Measurements from ENCODE around the gene KSR1.
A peak's percentile ranks its signal among the peaks of the same experiment; 100 is the strongest.

The KSR1 gene

GRCh38 chr17:27526604-27527002 lies 70.4 kb downstream of the KSR1 start:
- H3K27ac ChIP-seq: no peak overlapping the region
- DNase-seq (ENCODE audit: low read depth, low spot score): no peak

DNA sequence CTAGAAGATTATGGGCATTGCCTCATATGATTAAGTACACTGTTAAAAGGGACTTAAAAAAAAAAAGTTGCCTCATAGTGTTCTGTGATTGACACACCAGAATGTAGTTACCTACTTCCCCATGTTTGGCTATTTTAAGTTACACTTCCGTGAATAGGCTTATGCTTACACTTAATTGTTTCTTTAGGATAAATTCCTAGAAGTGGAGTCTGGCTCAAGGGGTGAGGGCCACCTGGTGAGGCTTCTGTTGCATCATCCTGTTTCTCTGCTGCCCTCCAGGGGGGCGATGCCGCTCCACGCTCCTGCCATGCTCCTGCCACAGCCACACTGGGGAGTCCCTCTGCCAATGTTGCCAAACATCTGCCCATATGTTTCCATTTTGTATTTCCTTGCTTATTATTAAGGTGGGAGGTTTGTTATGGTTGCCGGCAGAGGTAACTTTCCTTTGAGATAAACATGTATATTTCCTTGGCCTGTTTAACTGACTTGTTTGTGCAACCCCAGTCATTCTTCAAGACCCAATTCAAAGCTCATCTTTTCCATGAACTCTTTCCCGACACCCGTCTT lies 73.1 kb downstream of the KSR1 start:
- no peak for DNase-seq (ENCODE audit: low read depth, low spot score)
- no peak overlapping the region for H3K27ac ChIP-seq

DNA sequence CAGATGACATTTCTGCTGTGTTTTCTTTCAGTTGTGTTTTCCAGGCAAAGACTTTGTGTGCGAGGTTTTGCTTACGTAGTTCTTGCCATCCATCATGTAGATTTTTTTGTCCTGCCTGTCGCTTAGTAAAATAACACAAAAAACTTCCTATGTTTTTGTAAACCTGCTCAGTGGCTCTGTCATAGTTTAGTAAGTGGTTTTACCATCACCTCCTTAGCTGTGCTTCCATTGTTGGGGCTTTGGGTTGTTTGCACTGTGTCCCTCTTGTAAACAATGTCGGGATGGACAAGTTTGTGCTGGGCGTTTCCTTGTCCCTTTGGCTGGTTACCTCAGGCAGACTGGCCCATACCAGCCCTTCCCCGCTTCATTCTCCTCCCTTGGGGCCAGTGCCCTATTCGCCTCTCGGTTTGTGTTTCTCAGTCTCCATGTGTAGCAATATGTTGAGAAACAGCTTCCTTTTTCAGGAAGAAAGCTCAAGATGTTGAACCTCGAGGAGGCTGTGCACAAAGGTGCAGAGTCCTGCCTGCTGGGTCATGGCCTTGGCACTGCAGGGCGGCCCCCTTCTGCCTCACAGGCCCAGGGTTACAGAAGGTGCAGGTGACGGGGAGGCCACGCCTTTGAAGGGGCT lies 74.6 kb downstream of the KSR1 start:
- H3K27ac ChIP-seq: no peak overlapping the region
- DNase-seq (ENCODE audit: low read depth, low spot score): peak; percentile 34

DNA sequence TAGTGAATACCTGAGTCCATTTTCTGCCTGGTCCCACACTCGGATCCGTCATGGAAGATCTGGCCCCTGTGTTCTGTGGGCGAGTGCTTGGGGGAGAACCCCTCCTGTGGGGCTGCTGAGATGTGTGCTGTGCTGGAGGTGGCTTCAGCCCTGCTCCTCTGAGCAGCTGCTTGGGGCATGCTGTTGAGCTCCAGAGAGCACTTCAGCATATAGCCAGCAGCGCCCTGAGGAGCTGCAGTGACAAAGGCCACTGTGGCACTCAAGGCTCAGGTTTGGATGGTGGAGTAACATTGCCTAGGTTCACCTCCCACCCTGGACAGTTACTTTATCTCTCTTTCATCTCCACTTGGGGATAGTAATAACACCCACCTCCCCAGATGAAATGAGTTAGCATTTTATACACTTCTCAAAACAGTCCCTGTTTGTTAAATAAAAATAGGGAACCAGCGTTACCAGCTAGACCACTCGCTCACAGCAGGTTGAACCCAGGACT lies 75.3 kb downstream of the KSR1 start:
- no peak overlapping the region for H3K27ac ChIP-seq
- no peak for DNase-seq (ENCODE audit: low read depth, low spot score)

GRCh38 chr17:27532269-27533263 lies 76.3 kb downstream of the KSR1 start:
- DNase-seq (ENCODE audit: low read depth, low spot score): no peak
- no peak overlapping the region for H3K27ac ChIP-seq

- no peak for DNase-seq (ENCODE audit: low read depth, low spot score)
- no peak overlapping the region for H3K27ac ChIP-seq
Observed at GRCh38 chr17:27533874-27534815, 77.9 kb downstream of the KSR1 start.

- no peak for DNase-seq (ENCODE audit: low read depth, low spot score)
- no peak overlapping the region for H3K27ac ChIP-seq
Observed at GRCh38 chr17:27535178-27535928, 79.1 kb downstream of the KSR1 start.

GRCh38 chr17:27535975-27536374 lies 79.7 kb downstream of the KSR1 start:
- no peak overlapping the region for H3K27ac ChIP-seq
- no peak for DNase-seq (ENCODE audit: low read depth, low spot score)

DNA sequence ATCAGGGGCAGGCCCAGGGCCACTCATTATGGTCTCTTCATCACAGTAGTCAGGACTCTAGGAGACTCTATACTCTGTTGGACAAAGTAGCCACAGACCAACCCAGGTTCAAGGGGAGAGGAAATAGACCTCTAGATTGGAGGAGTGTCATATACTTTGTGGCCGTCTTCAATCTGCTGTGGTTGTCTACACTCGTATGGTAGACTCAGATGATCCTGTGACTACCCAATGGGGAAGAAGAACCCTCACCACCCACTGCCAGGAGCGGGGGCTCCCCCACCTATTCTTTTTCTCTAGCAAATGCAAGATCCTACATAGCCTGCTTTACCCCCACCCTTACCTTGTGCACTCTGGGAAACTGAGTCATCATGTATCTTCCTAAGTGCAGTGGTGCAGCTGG lies 80.5 kb downstream of the KSR1 start:
- H3K27ac ChIP-seq: no peak overlapping the region
- no peak for DNase-seq (ENCODE audit: low read depth, low spot score)

- DNase-seq (ENCODE audit: low read depth, low spot score): no peak
- no peak overlapping the region for H3K27ac ChIP-seq
Observed at GRCh38 chr17:27538156-27538955, 82.1 kb downstream of the KSR1 start.

DNA sequence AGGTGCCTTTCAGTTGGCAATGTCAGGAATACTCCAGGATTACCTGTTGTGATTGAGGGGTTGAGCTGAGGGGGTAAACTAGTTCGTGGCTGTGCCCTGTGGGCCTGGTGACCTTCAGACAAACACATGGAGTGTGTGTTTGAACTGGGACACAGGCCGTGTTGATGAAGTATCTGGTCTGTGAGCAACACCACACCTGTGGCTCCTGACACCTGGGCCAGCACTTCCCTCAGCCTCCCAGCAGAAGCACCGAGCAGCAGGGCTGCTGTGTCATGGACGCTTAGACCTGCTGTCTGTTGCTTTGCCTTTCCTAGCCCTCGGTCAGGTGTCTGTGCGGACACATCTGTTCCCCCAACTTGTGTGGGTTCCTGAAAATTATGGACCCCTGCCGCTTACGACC lies 82.9 kb downstream of the KSR1 start:
- no peak for DNase-seq (ENCODE audit: low read depth, low spot score)
- H3K27ac ChIP-seq: no peak overlapping the region

DNA sequence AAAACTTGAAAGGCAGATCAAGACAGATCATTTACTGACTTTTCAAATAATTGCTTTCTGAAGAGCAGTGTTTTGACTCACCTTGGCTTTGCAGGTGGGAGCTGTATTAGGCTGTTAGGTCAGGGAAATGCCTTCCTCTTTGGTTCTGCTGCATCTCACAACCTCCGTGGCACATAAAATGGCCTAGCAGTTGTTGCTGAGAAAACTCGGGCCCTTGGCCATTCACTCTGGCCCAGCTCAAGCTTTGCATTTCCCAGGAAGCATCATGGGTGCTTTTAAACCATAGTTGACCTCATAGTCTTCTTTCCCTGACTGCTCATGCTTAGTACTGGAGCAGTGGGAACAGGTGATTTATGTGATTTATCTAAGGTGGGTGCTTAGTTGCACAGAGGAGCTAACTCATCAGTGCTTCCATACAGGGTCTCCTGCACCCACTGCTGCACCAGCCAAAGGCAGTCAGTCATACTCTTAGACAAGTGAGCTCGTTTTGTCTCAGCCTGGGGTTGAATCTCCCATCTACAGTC lies 83.6 kb downstream of the KSR1 start:
- no peak for DNase-seq (ENCODE audit: low read depth, low spot score)
- no peak overlapping the region for H3K27ac ChIP-seq

DNA sequence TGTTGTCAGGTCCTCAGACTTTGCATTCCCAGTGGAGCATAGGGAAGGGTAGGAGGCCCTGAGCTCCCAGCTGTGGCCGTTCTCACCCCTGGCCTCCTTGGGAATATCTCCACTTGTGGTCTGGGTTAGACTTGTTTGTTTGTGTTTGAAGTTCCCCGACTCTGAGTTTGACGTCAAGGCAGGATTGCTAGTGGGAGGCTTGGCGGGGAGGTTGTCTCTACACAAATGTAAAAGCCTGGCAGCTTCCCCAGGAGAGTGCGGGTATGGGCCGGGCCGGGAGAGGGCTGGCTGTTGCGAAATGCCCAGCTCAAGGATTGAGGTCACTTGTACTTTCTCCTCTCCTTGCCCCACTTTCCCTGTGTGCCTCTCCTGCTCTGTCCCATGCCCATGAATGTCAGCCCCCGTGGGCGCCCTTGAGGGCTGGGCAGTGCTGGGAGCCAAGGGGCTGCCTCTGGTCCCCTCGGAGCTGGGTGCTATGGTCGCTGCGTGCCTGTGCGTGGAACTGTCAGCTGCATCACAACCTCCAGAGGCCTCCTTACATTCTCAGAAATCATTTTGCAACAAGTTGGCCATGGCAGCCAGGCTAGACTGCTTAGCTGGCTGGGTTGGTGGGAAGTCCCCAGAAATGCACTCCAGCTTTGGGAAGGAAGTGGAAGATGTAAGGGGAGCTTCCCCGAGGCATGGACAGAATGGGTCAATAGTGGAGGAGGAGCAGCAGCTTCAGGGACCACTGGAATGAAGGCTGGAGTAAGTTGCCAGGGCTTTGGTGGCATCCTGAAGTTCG lies 84.3 kb downstream of the KSR1 start:
- DNase-seq (ENCODE audit: low read depth, low spot score): no peak
- no peak overlapping the region for H3K27ac ChIP-seq

DNA sequence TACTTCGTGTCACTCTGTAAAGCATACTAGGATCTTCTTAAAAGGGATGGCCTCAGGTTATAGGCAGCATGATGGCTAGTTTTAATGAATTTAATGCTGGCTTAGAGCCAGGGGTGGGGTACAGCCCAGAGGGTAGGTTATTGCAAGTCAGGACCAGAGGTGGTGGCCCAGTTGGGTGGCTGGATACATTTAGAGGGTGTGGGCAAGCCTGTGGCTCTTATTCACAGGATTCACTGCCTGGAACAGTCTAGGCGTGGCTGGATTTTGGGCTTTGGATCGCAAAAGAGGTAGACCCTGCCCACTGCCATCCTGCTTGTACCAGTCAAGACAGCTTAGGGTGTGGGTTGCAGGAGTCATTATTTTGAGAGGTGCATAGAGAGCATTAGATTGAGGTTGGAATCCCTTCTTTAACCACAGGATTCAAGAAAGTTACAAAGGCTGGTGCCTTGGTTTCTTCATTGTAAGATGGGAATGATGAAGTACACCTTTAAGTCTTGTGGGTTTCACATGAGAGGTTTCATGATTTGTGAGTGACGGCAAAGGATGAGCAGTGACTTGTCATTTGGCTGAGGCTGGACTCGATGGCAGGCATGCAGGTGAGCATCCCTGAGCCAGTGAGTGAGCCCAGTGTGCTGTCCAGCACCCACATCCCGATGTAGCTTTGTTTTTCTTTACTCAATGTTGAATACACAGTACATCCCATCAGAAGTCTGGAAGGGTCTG lies 85.2 kb downstream of the KSR1 start:
- no peak overlapping the region for H3K27ac ChIP-seq
- no peak for DNase-seq (ENCODE audit: low read depth, low spot score)

GRCh38 chr17:27542841-27543463 lies 86.7 kb downstream of the KSR1 start:
- H3K27ac ChIP-seq: no peak overlapping the region
- DNase-seq (ENCODE audit: low read depth, low spot score): no peak

GRCh38 chr17:27543464-27543856 lies 87.2 kb downstream of the KSR1 start:
- no peak overlapping the region for H3K27ac ChIP-seq

More at GRCh38 chr17:27543464-27543856, 87.2 kb downstream of the KSR1 start:
- DNase-seq (ENCODE audit: low read depth, low spot score): no peak

All from epithelial cell of prostate (primary cell).